ENCODE measurements around the gene INO80B. TPM values are rescaled to one million over a fixed set of nuclear protein-coding genes. Genes with fewer than 3 reads are reported as not detected.
A peak's percentile ranks its signal among the peaks of the same experiment; 100 is the strongest.

Gene INO80B
- total RNA-seq, 1 donor from 2014 or later: 38.4 TPM

DNA sequence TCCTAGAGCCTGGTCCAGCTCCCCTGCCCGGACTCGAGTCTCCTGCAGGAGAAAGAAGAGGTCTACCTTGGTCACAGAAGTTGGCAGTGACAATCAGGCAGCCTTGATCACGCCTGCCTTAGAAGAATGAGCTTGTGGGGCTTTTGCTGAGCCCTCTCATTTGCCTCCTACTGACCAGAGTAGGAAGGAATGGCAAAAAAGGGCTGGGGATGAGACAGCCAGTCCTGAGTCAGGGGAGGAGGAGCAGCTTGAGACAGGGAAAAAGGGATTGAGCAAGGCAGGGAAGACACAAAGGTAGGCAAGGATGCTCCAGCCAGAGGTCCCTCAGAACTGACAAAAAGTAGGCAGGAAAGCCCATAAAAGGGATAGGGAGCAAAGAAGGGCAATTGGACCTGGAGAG is 27.3 kb upstream of the INO80B start:
- intact Hi-C loops (cut with DNase I): no loop called here

DNA sequence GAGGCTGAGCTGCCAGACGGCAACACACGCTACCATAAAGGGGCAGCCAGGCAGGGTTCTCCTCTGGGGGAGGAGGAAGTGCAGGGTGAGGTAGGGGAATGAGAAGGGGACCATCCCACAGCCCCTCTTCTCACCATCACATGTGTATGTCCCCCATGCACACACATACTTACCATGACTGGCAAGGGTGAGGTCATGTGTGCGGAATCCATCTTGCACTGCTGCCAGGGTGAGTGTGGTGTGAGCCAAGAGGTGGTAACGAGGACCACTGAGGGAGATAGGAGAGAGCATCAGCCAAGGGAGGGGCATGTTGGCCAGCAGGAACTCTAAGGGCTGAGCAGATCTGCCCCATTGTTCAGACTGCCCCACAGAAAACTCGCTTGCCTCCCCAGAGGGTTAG is 26.2 kb upstream of the INO80B start:
- no peaks in the 10 kb centered on the region for H3K27me3 ChIP-seq (ENCODE audit: low read depth)
- DNase-seq: no peak
- no peaks in the 10 kb centered on the region for H3K9me3 ChIP-seq
- intact Hi-C loops (cut with DNase I): no loop called here
- H3K4me3 ChIP-seq: no peak overlapping the region
- peaks cover 68% of the 10 kb centered on the region for H3K36me3 ChIP-seq
- ATAC-seq: no peak
- H3K27ac ChIP-seq: no peak overlapping the region
- H3K4me1 ChIP-seq: no peaks in the 10 kb centered on the region
- TF ChIP-seq CTCF (IDR thresholded peaks at IDR 0.05): no peak

More for the DNA sequence above, 27.3 kb upstream of the INO80B start:
- H3K27me3 ChIP-seq (ENCODE audit: low read depth): no peaks in the 10 kb centered on the region
- H3K9me3 ChIP-seq: no peaks in the 10 kb centered on the region
- DNase-seq (no peak), ATAC-seq (no peak)
- peaks cover 68% of the 10 kb centered on the region for H3K36me3 ChIP-seq
- no peak overlapping the region for H3K4me3 ChIP-seq
- H3K4me1 ChIP-seq: no peaks in the 10 kb centered on the region
- TF ChIP-seq CTCF (IDR thresholded peaks at IDR 0.05): no peak
- no peak overlapping the region for H3K27ac ChIP-seq

- no peaks in the 10 kb centered on the region for H3K4me1 ChIP-seq
Measured at GRCh38 chr2:74429487-74430451, 25.1 kb upstream of the INO80B start.

GRCh38 chr2:74430502-74430901 is 24.4 kb upstream of the INO80B start:
- H3K4me3 ChIP-seq: no peak overlapping the region
- no peaks in the 10 kb centered on the region for H3K27me3 ChIP-seq (ENCODE audit: low read depth)
- DNase-seq (no peak), ATAC-seq (no peak)
- peaks cover 67% of the 10 kb centered on the region for H3K36me3 ChIP-seq
- TF ChIP-seq CTCF (IDR thresholded peaks at IDR 0.05): no peak
- intact Hi-C loops (cut with DNase I): no loop called here
- H3K9me3 ChIP-seq: no peaks in the 10 kb centered on the region
- no peaks in the 10 kb centered on the region for H3K4me1 ChIP-seq
- H3K27ac ChIP-seq: no peak overlapping the region

More at GRCh38 chr2:74429487-74430451, 25.1 kb upstream of the INO80B start:
- intact Hi-C loops (cut with DNase I): no loop called here
- no peak overlapping the region for H3K27ac ChIP-seq
- peak in 1 of 2 donors; percentile 9 for ATAC-seq
- H3K27me3 ChIP-seq (ENCODE audit: low read depth): no peaks in the 10 kb centered on the region
- peaks cover 68% of the 10 kb centered on the region for H3K36me3 ChIP-seq
- TF ChIP-seq CTCF (IDR thresholded peaks at IDR 0.05): no peak
- H3K9me3 ChIP-seq: no peaks in the 10 kb centered on the region
- no peak overlapping the region for H3K4me3 ChIP-seq
- no peak for DNase-seq

DNA sequence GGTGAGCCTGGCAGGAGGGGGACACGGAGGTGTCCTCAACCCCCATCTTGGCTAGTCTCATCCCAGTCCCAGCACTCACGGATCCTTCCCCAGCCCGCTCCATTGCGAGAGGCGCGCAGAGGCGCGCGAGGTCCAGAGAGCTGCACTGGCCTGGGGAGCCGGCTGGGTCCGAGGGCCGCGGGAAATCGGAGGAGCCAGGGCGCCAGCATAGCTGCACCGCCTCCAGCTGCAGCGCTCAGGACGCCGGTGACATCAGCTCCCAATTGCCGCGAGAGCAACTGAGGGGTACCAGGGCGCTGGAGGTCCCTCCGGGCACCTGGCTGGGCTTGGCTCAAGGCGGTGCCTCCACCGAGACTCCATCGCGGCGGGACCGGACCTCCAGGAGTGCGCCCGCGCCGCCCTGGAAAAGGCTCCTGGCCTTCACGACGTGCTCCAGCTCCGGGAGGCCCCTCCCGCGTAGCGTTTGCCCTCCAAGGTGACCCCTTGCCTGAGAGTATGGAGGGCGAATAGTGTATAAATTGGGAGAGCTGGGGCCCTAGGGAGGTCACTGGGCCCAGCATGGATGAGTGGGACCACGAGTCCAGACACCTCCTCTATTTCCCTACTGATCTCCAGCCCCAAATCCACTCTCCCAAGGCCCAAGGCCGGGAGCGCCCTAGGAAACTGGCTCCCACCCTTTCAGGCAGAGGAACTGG is 18.6 kb upstream of the INO80B start:
- no peak for DNase-seq
- Histone ChIP-seq H3K4me1 (peaks cover 35% of the 10 kb centered on the region), H3K9me3 (no peaks in the 10 kb centered on the region), H3K27ac (no peak overlapping the region), H3K36me3 (peaks cover 12% of the 10 kb centered on the region), H3K27me3 (ENCODE audit: low read depth) (peaks cover 3% of the 10 kb centered on the region), H3K4me3 (no peak overlapping the region)
- ATAC-seq: no peak
- no peak for TF ChIP-seq CTCF (IDR thresholded peaks at IDR 0.05)
- intact Hi-C loops (cut with DNase I): no loop called here

Data from lower lobe of right lung (tissue), 2 donors.